Sigmoid colon (tissue), 7 donors: ENCODE results near the gene PER2. TPM values are rescaled to one million over a fixed set of nuclear protein-coding genes. Genes with fewer than 3 reads are reported as not detected.
A peak's percentile ranks its signal among the peaks of the same experiment; 100 is the strongest.

Experiments used
- DNase-seq: peaks from one replicate; pipeline ENCODE4 v3.0.0-alpha.2; 2019
- H3K27ac ChIP-seq, 4 donors: fragments of 200-600 bp; sonication (generic); one replicate each; pipeline ENCODE4 v1.5.1; 2016 to 2019; ENCODE audit warnings: mild to moderate bottlenecking in 1 of 4
- H3K27me3 ChIP-seq, 3 donors: fragments of 200-600 bp; sonication (generic); one replicate each; pipeline ENCODE4 v1.5.1; 2019; ENCODE audit warnings: mild to moderate bottlenecking in 1 of 3
- H3K36me3 ChIP-seq, 4 donors: fragments of 200-600 bp; sonication (generic); one replicate each; pipeline ENCODE4 v1.5.1; 2016 to 2019
- H3K4me1 ChIP-seq, 4 donors: fragments of 200-600 bp; sonication (generic); one replicate each; pipeline ENCODE4 v1.5.1; 2017 to 2019
- H3K4me3 ChIP-seq, 4 donors: fragments of 200-600 bp; sonication (generic); one replicate each; pipeline ENCODE4 v1.5.1; 2017 to 2019; ENCODE audit warnings: mild to moderate bottlenecking in 2 of 4, moderate library complexity in 1 of 4
- H3K9me3 ChIP-seq, 4 donors: fragments of 200-600 bp in 3 of 4; sonication (generic) in 3 of 4; one replicate each; pipeline versions ENCODE4 v1.5.1 to v1.6.1; 2013 to 2019
- CTCF ChIP-seq, 4 experiments: fragments of 450-650 bp in 3 of 4; fragments of 200-600 bp in 1 of 4; IDR thresholded peaks; one replicate each; pipeline ENCODE4 v1.5.1; 2016 to 2019; ENCODE audit warnings: antibody characterized with exemption in 4 of 4, mild to moderate bottlenecking in 3 of 4, moderate library complexity in 2 of 4
- EP300 ChIP-seq, 4 donors: sonication (generic); formaldehyde crosslinking; IDR thresholded peaks; one replicate each; pipeline ENCODE4 v1.6.1; 2017; ENCODE audit warnings: antibody characterized with exemption in 4 of 4
- POLR2A ChIP-seq, 2 donors: fragments of 450-650 bp; IDR thresholded peaks; one replicate each; pipeline ENCODE4 v1.6.1; 2016; ENCODE audit warnings: antibody characterized with exemption in 2 of 2, mild to moderate bottlenecking in 2 of 2, moderate library complexity in 2 of 2
- POLR2AphosphoS5 ChIP-seq, 4 donors: sonication (generic); formaldehyde crosslinking; IDR thresholded peaks; one replicate each; pipeline ENCODE4 v1.6.1; 2017; ENCODE audit warnings: antibody characterized with exemption in 4 of 4
- WGBS, 2 donors: extraction: QIAGEN DNeasy Blood & Tissue Kit; methylation state at CpG; one replicate each; pipeline ENCODE4 v1.1.7; 2013; 5-methylcytosine and 5-hydroxymethylcytosine counted together
- intact Hi-C: fragments of 100-400 bp; cut with DNase I; formaldehyde crosslinking; loops from one replicate; pipeline ENCODE4 v1.15.1; 2023
- polyA plus RNA-seq, 3 donors: library from polyadenylated mRNA; stranded (reverse); fragments of 200-250 nt; gene quantifications; one replicate each; pipeline ENCODE4 v1.2.3, GENCODE V29; 2013
- total RNA-seq, 4 donors: library from RNA; depleted of rRNA; stranded (reverse); fragments of >200 nt; gene quantifications; one replicate each; pipeline ENCODE4 v1.1.0, GENCODE V29; 2016
- donor health status: healthy with polysubstance abuse.
- donor health status: Bipolar disorder and iron deficiency.
- donor health status: healthy.

PER2 gene
- total and polyA plus RNA-seq, 7 donors = 3.7 to 11.8 (median 7.7) TPM

- Histone ChIP-seq H3K27ac (peak overlapping the region; percentile 93 to 97 (median 94)), H3K4me1 (peaks cover 0 to 68% (median 52%) of the 10 kb centered on the region in 4 donors), H3K27me3 (no peaks in the 10 kb centered on the region), H3K9me3 (no peaks in the 10 kb centered on the region), H3K36me3 (no peaks in the 10 kb centered on the region), H3K4me3 (peak overlapping the region in 2 of 4 donors; percentile 77 to 84)
- 10 to 52% methylated on average over 7 of the region's 7 CpGs for WGBS, 2 donors
- TF ChIP-seq EP300 (IDR thresholded peaks at IDR 0.05) = peak in 2 of 4 donors; percentile 50 to 86
- peak; percentile 60 to 83 (median 69) for TF ChIP-seq POLR2AphosphoS5 (IDR thresholded peaks at IDR 0.05)
- TF ChIP-seq POLR2A (IDR thresholded peaks at IDR 0.05) = no peak
- peak in 1 of 4 experiments; percentile 15 for TF ChIP-seq CTCF (IDR thresholded peaks at IDR 0.05)
- DNase-seq = peak; percentile 93
- intact Hi-C loops = loop anchor here (5.0 kb wide), 2 partner anchors 141 to 311 kb away; partner anchors contain the start of gene ASB1
Observed at GRCh38 chr2:238286551-238286950, 1.9 kb downstream of the PER2 start.

DNA sequence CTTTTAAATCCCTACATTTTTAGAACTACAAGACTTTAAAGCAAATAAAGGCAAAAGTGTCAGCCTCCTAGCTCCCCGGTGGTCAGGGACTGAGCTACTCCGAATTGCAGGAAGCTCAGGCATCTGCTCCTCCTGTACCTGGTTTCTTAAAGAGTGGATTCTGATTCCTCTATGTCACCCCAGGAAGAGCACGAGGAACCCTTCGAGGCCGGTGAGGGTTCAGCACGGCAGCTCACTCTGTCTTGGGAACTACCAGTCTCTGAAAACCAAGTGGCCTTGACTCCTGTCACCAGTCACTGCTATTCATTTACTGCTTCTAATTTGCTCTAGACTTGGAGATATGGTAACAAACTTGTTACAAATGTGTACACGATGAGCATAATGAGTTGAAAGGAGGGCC, 2.3 kb downstream of the PER2 start:
- H3K27me3 ChIP-seq = no peaks in the 10 kb centered on the region
- H3K4me1 ChIP-seq = peaks cover 0 to 68% (median 52%) of the 10 kb centered on the region in 4 donors
- WGBS, 2 donors = 10 to 53% methylated on average over 7 of the region's 7 CpGs
- no peak for DNase-seq
- H3K9me3 ChIP-seq = no peaks in the 10 kb centered on the region
- TF ChIP-seq EP300 (IDR thresholded peaks at IDR 0.05) (no peak), CTCF (IDR thresholded peaks at IDR 0.05) (no peak), POLR2A (IDR thresholded peaks at IDR 0.05) (no peak), POLR2AphosphoS5 (IDR thresholded peaks at IDR 0.05) (no peak)
- intact Hi-C loops = loop anchor here (5.0 kb wide), 2 partner anchors 141 to 311 kb away; partner anchors contain the start of gene ASB1
- peak overlapping the region in 1 of 4 donors; percentile 77 for H3K4me3 ChIP-seq
- H3K27ac ChIP-seq = peak overlapping the region; percentile 93 to 97 (median 94)
- H3K36me3 ChIP-seq = no peaks in the 10 kb centered on the region

DNA sequence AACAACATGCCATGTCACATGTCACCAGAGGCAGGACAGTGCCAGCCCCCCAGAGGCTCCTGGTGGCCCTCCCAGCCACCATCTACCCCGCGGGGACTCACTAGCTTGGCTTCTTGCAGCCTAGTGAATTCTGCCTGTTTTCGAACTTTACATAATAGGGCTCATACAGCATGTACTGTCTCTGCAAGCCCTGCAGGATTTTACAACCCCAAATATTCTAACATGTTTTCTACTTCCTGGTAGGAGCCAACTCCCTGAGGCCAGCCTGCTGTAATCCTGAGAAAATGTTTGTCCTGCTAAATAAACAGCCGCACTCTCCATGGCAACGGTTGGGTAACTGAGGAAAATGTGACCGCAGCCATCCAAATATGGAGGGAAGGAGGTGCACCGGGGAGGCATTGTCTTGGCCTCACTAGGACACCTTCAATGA, 2.7 kb downstream of the PER2 start:
- peak; percentile 96 for DNase-seq
- WGBS, 2 donors = 9 to 50% methylated on average over 7 of the region's 7 CpGs
- intact Hi-C loops = loop anchor here (5.0 kb wide), 2 partner anchors 142 to 312 kb away; partner anchors contain the start of gene ASB1
- Histone ChIP-seq H3K4me3 (no peak overlapping the region), H3K36me3 (no peaks in the 10 kb centered on the region), H3K4me1 (peaks cover 0 to 68% (median 52%) of the 10 kb centered on the region in 4 donors), H3K27me3 (no peaks in the 10 kb centered on the region), H3K27ac (peak overlapping the region; percentile 93 to 97 (median 94)), H3K9me3 (no peaks in the 10 kb centered on the region)
- TF ChIP-seq EP300 (IDR thresholded peaks at IDR 0.05) = peak in 2 of 4 donors; percentile 63 to 68
- peak; percentile 39 to 75 (median 50) for TF ChIP-seq POLR2AphosphoS5 (IDR thresholded peaks at IDR 0.05)
- TF ChIP-seq POLR2A (IDR thresholded peaks at IDR 0.05) = no peak
- TF ChIP-seq CTCF (IDR thresholded peaks at IDR 0.05) = no peak

GRCh38 chr2:238284802-238285515, 3.5 kb downstream of the PER2 start:
- Histone ChIP-seq H3K27me3 (no peaks in the 10 kb centered on the region), H3K27ac (peak overlapping the region; percentile 93 to 97 (median 94)), H3K4me1 (peaks cover 0 to 76% (median 50%) of the 10 kb centered on the region in 4 donors), H3K4me3 (no peak overlapping the region), H3K36me3 (no peaks in the 10 kb centered on the region), H3K9me3 (no peaks in the 10 kb centered on the region)
- intact Hi-C loops = loop anchor here (5.0 kb wide), 2 partner anchors 142 to 312 kb away; partner anchors contain the start of gene ASB1
- peak; percentile 56 for DNase-seq
- 23 to 75% methylated on average over 11 of the region's 11 CpGs for WGBS, 2 donors
- TF ChIP-seq EP300 (IDR thresholded peaks at IDR 0.05) = no peak
